CD14-positive monocyte (primary cell): ENCODE results near the gene EIF3B. TPM values are rescaled to one million over a fixed set of nuclear protein-coding genes. Genes with fewer than 3 reads are reported as not detected.

Experiments
- DNase-seq, 3 donors: peaks; one replicate each; pipeline ENCODE4 v3.0.0-alpha.2; 2011 to 2022
- H2AFZ ChIP-seq: 2 replicates; pipeline ENCODE4 v1.6.0; 2012; ENCODE audit warnings: mild to moderate bottlenecking, low read depth, low read length, inconsistent platforms; ENCODE audit not compliant: insufficient read depth, poor library complexity, severe bottlenecking
- H3K27ac ChIP-seq, 2 donors: 1 replicate in 1 of 2; 2 replicates in 1 of 2; pipeline ENCODE4 v1.5.1; 2012 to 2013; ENCODE audit warnings: low read length in 2 of 2, control low read depth in 1 of 2, inconsistent platforms in 1 of 2, low read depth in 1 of 2, mild to moderate bottlenecking in 1 of 2
- H3K27me3 ChIP-seq, 2 donors: one replicate each; pipeline versions ENCODE4 v1.6.0 to v1.6.1; 2011 to 2013; ENCODE audit warnings: low read length in 2 of 2; ENCODE audit not compliant: control insufficient read depth in 2 of 2, insufficient read depth in 2 of 2
- H3K36me3 ChIP-seq, 2 donors: replicated peaks in 1 of 2; 1 replicate in 1 of 2; 2 replicates in 1 of 2; pipeline versions ENCODE4 v1.5.1 to v1.6.1; 2012 to 2013; ENCODE audit warnings: low read length in 2 of 2, control low read depth in 1 of 2, inconsistent platforms in 1 of 2, mild to moderate bottlenecking in 1 of 2; ENCODE audit not compliant: insufficient read depth in 2 of 2, control insufficient read depth in 1 of 2
- H3K4me1 ChIP-seq, 2 donors: 1 replicate in 1 of 2; 2 replicates in 1 of 2; pipeline versions ENCODE4 v1.5.1 to v1.6.1; 2012 to 2013; ENCODE audit warnings: low read length in 2 of 2, control low read depth in 1 of 2, inconsistent platforms in 1 of 2, mild to moderate bottlenecking in 1 of 2, moderate library complexity in 1 of 2; ENCODE audit not compliant: insufficient read depth in 2 of 2, control insufficient read depth in 1 of 2
- H3K4me2 ChIP-seq: replicated peaks from 2 replicates; pipeline ENCODE3; 2012; ENCODE audit warnings: low read length, moderate library complexity, mild to moderate bottlenecking; ENCODE audit not compliant: poor library complexity, severe bottlenecking; ENCODE audit errors: extremely low read depth
- H3K4me3 ChIP-seq, 3 experiments: fragments of 200-600 bp in 1 of 3; sonication (generic) in 1 of 3; replicated peaks in 1 of 3; 1 replicate in 2 of 3; 2 replicates in 1 of 3; pipeline ENCODE4 v1.5.1; 2011 to 2013; ENCODE audit warnings: low read length in 3 of 3, mild to moderate bottlenecking in 3 of 3, control low read depth in 2 of 3, low read depth in 2 of 3, inconsistent platforms in 1 of 3, moderate library complexity in 1 of 3
- H3K79me2 ChIP-seq: 2 replicates; pipeline ENCODE4 v1.6.0; 2012; ENCODE audit warnings: mild to moderate bottlenecking, control low read depth, inconsistent platforms, low read length, moderate library complexity; ENCODE audit not compliant: insufficient read depth
- H3K9ac ChIP-seq: 2 replicates; pipeline ENCODE4 v1.6.0; 2017; ENCODE audit warnings: low read length, mild to moderate bottlenecking; ENCODE audit not compliant: insufficient read depth, poor library complexity, severe bottlenecking
- H3K9me3 ChIP-seq, 2 donors: replicated peaks in 1 of 2; 1 replicate in 1 of 2; 2 replicates in 1 of 2; pipeline versions ENCODE4 v1.5.1 to v1.6.1; 2012 to 2013; ENCODE audit warnings: low read length in 2 of 2, control low read depth in 1 of 2; ENCODE audit not compliant: control insufficient read depth in 1 of 2, insufficient read depth in 1 of 2
- H4K20me1 ChIP-seq: 2 replicates; pipeline ENCODE4 v1.6.0; 2012; ENCODE audit warnings: mild to moderate bottlenecking, low read length, control low read depth, moderate library complexity; ENCODE audit not compliant: insufficient read depth
- H3K27ac Mint-ChIP-seq, 7 donors: one replicate each; pipeline ENCODE4 v1.8.0; 2020; ENCODE audit warnings: mild to moderate bottlenecking in 7 of 7, mixed read lengths in 7 of 7, moderate library complexity in 6 of 7, inconsistent platforms in 2 of 7
- H3K27me3 Mint-ChIP-seq, 3 donors: one replicate each; pipeline ENCODE4 v1.8.0; 2021 to 2022; ENCODE audit warnings: low read depth in 3 of 3, mild to moderate bottlenecking in 3 of 3, mixed read lengths in 3 of 3, moderate library complexity in 3 of 3, inconsistent platforms in 1 of 3
- H3K36me3 Mint-ChIP-seq, 2 donors: one replicate each; pipeline ENCODE4 v1.8.0; 2020; ENCODE audit warnings: mixed read lengths in 2 of 2, inconsistent platforms in 1 of 2, mild to moderate bottlenecking in 1 of 2
- H3K4me1 Mint-ChIP-seq: one replicate; pipeline ENCODE4 v1.8.0; 2020; ENCODE audit warnings: mild to moderate bottlenecking, mixed read lengths
- H3K4me3 Mint-ChIP-seq, 2 donors: one replicate each; pipeline ENCODE4 v1.8.0; 2020; ENCODE audit warnings: mild to moderate bottlenecking in 2 of 2, mixed read lengths in 2 of 2, moderate library complexity in 1 of 2
- H3K9me3 Mint-ChIP-seq, 7 donors: one replicate each; pipeline ENCODE4 v1.8.0; 2020 to 2022; ENCODE audit warnings: mixed read lengths in 7 of 7, mild to moderate bottlenecking in 6 of 7, moderate library complexity in 6 of 7, inconsistent platforms in 2 of 7
- WGBS: methylation state at CpG from one replicate; pipeline ENCODE4 v1.1.5; 2013; ENCODE audit warnings: missing lambda C conversion rate; ENCODE audit not compliant: insufficient coverage; 5-methylcytosine and 5-hydroxymethylcytosine counted together
- intact Hi-C, 2 donors: fragments of 100-400 bp; cut with micrococcal nuclease; formaldehyde crosslinking; loops; one replicate each; pipeline versions ENCODE4 v1.15.0 to v1.15.1; 2023
- polyA plus RNA-seq, 3 donors: library from polyadenylated mRNA; depleted of rRNA in 1 of 3; unstranded in 2 of 3; stranded (reverse) in 1 of 3; fragments of 300-500 nt in 2 of 3; fragments of >200 nt in 1 of 3; fragmentation: Illumina TruSeq in 2 of 3; gene quantifications; 1 replicate in 2 of 3; 2 replicates in 1 of 3; pipeline ENCODE4 v1.2.3, GENCODE V29; 2012 to 2021
- TF ChIP-seq, protein P1 (sequence below): fragments of 200-600 bp; IDR thresholded peaks from one replicate; pipeline ENCODE4 v1.8.0; 2022; ENCODE audit warnings: antibody characterized with exemption, mild to moderate bottlenecking

EIF3B gene
- polyA plus RNA-seq, 3 donors: 46.0 to 89.1 (median 69.2) TPM

DNA sequence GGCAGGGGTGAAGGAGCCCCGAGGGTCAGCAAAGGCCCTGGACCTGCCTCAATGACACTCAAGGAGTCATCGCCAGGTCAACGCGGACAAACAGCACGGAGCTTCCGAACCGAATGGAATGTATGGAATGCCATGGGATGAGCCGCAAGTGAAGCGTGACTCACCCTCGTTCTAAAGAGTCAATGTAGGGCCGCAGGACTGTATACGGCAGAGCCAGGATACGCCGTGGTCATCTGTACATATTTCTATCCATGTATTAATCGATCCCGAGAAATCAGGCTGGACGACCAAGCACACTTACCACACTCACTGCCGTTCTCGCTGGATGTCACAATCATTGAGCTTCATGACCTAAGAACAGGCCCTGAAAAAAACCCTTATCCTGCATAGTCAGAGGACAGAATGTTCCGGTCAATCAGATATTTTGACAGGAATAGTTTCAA lies 44.7 kb upstream of the EIF3B start:
- H3K27me3 Mint-ChIP-seq: peaks cover 2 to 7% (median 2%) of the 10 kb centered on the region in 3 donors
- Histone ChIP-seq H3K27me3 (no peaks in the 10 kb centered on the region), H3K36me3 (no peaks in the 10 kb centered on the region), H3K4me3 (no peak overlapping the region), H3K4me2 (no peak overlapping the region), H3K9ac (no peak overlapping the region), H3K9me3 (no peaks in the 10 kb centered on the region), H2AFZ (no peak overlapping the region), H3K79me2 (peaks cover 63% of the 10 kb centered on the region), H4K20me1 (peaks cover 9% of the 10 kb centered on the region), H3K27ac (peak overlapping the region in 1 of 2 donors; percentile 28), H3K4me1 (peaks cover 22 to 31% of the 10 kb centered on the region in 2 donors)
- WGBS: 92% methylated on average over 18 of the region's 20 CpGs
- H3K9me3 Mint-ChIP-seq: peaks cover 0 to 5% (median 0%) of the 10 kb centered on the region in 7 donors
- H3K27ac Mint-ChIP-seq: peak overlapping the region in 2 of 7 donors; percentile 46 to 54
- H3K4me1 Mint-ChIP-seq: peaks cover 42% of the 10 kb centered on the region
- peaks cover 9 to 14% of the 10 kb centered on the region in 2 donors for H3K36me3 Mint-ChIP-seq
- TF ChIP-seq, protein P1, sequence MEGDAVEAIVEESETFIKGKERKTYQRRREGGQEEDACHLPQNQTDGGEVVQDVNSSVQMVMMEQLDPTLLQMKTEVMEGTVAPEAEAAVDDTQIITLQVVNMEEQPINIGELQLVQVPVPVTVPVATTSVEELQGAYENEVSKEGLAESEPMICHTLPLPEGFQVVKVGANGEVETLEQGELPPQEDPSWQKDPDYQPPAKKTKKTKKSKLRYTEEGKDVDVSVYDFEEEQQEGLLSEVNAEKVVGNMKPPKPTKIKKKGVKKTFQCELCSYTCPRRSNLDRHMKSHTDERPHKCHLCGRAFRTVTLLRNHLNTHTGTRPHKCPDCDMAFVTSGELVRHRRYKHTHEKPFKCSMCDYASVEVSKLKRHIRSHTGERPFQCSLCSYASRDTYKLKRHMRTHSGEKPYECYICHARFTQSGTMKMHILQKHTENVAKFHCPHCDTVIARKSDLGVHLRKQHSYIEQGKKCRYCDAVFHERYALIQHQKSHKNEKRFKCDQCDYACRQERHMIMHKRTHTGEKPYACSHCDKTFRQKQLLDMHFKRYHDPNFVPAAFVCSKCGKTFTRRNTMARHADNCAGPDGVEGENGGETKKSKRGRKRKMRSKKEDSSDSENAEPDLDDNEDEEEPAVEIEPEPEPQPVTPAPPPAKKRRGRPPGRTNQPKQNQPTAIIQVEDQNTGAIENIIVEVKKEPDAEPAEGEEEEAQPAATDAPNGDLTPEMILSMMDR: no peak
- intact Hi-C loops: loop anchor here (5.0 kb wide), 2 partner anchors 68 to 92 kb away; partner anchors contain the start of genes MRM2 (in 2 of the 2), NUDT1 (in 2 of the 2) and CHST12 (in 1 of the 2)
- no peak for DNase-seq
- no peak overlapping the region for H3K4me3 Mint-ChIP-seq

DNA sequence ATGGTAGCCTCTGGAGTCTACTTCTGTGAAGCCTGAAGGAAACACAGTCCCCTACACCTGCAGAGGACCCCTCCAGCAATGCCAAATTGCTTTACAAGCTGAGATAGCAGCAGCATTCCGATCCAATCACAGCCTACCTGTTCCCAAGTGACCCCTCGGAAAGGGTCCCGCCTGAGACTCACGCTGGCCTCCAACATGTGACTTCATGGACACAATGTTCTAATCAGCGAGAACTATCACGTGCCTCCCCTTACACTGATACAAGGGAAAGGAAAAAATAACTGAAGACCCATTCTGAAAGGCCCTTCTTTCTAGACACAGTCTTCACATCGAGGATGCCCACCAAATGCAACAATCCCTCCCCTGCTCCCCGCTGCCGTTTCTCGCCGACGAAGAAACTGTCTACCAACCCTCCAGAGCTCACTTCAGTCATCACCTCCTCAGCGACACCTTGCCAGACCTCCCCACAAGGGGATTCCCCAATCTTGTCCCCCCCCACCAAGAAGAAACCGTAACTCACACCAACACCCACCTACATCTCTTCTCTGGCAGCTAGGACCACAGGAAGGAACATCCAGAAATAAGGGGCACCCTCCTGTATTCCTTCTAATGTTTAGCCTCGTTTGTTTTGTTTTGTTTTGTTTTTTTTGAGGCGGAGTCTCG lies 42.2 kb upstream of the EIF3B start:
- no peak for DNase-seq
- no peaks in the 10 kb centered on the region for H3K9me3 ChIP-seq
- H3K36me3 ChIP-seq: no peaks in the 10 kb centered on the region
- TF ChIP-seq, protein P1: no peak
- no peak overlapping the region for H3K9ac ChIP-seq
- H2AFZ ChIP-seq: no peak overlapping the region
- H3K4me2 ChIP-seq: no peak overlapping the region
- peaks cover 5% of the 10 kb centered on the region for H4K20me1 ChIP-seq
- peaks cover 0 to 5% (median 2%) of the 10 kb centered on the region in 3 donors for H3K27me3 Mint-ChIP-seq
- H3K79me2 ChIP-seq: peaks cover 43% of the 10 kb centered on the region
- intact Hi-C loops: loop anchor here (5.0 kb wide), 2 partner anchors 70 to 90 kb away; partner anchors contain the start of genes MRM2 (in 2 of the 2), NUDT1 (in 2 of the 2) and CHST12 (in 1 of the 2)
- peaks cover 0 to 5% (median 0%) of the 10 kb centered on the region in 7 donors for H3K9me3 Mint-ChIP-seq
- no peak overlapping the region for H3K4me3 ChIP-seq
- H3K27ac Mint-ChIP-seq: peak overlapping the region in 4 of 7 donors; percentile 13 to 78 (median 50)
- 100% methylated on average over 12 of the region's 17 CpGs for WGBS
- H3K36me3 Mint-ChIP-seq: peaks cover 7 to 10% of the 10 kb centered on the region in 2 donors
- peak overlapping the region; percentile 42 to 60 for H3K4me3 Mint-ChIP-seq
- H3K4me1 ChIP-seq: peaks cover 17 to 29% of the 10 kb centered on the region in 2 donors
- peaks cover 35% of the 10 kb centered on the region for H3K4me1 Mint-ChIP-seq
- H3K27ac ChIP-seq: no peak overlapping the region
- no peaks in the 10 kb centered on the region for H3K27me3 ChIP-seq
